SHP77 treated with DMSO at 0.1 percent for 48 hours (cell line): ENCODE results near the gene CD101.

Experiments
- DNase-seq: peaks from one replicate; lab custom pipeline; 2025; lab: John Stamatoyannopoulos, UW

Gene CD101

GRCh38 chr1:116986421-116987255, 14.9 kb upstream of the CD101 start:
- no peak for DNase-seq

GRCh38 chr1:116987256-116987555, 14.4 kb upstream of the CD101 start:
- DNase-seq: no peak

GRCh38 chr1:116988248-116988647, 13.3 kb upstream of the CD101 start:
- no peak for DNase-seq

GRCh38 chr1:116988908-116989307, 12.7 kb upstream of the CD101 start:
- DNase-seq: no peak

- DNase-seq: no peak
These were observed 11.7 kb upstream of the CD101 start for GRCh38 chr1:116989835-116990234.

GRCh38 chr1:116990612-116991151, 10.9 kb upstream of the CD101 start:
- no peak for DNase-seq

GRCh38 chr1:116991171-116991845, 10.3 kb upstream of the CD101 start:
- DNase-seq: no peak

- no peak for DNase-seq
These were observed 9.6 kb upstream of the CD101 start for GRCh38 chr1:116991918-116992317.

GRCh38 chr1:116993286-116993685, 8.3 kb upstream of the CD101 start:
- DNase-seq: no peak

GRCh38 chr1:116994411-116994810, 7.1 kb upstream of the CD101 start:
- DNase-seq: no peak

GRCh38 chr1:116997066-116997465, 4.5 kb upstream of the CD101 start:
- no peak for DNase-seq

GRCh38 chr1:116997636-116998035, 3.9 kb upstream of the CD101 start:
- DNase-seq: no peak

GRCh38 chr1:116999596-116999995, 2.0 kb upstream of the CD101 start:
- DNase-seq: no peak

- no peak for DNase-seq
These were observed 1.4 kb upstream of the CD101 start for GRCh38 chr1:117000142-117000541.

GRCh38 chr1:117003223-117003875, 1.8 kb downstream of the CD101 start:
- DNase-seq: no peak

GRCh38 chr1:117007719-117008013, 6.1 kb downstream of the CD101 start:
- no peak for DNase-seq

- DNase-seq: no peak
These were observed 7.1 kb downstream of the CD101 start for GRCh38 chr1:117008656-117009055.

- no peak for DNase-seq
These were observed 7.6 kb downstream of the CD101 start for GRCh38 chr1:117009132-117009531.

- DNase-seq: no peak
These were observed 8.9 kb downstream of the CD101 start for GRCh38 chr1:117010310-117010969.

GRCh38 chr1:117011334-117011733, 9.8 kb downstream of the CD101 start:
- DNase-seq: no peak

- no peak for DNase-seq
These were observed 11.8 kb downstream of the CD101 start for GRCh38 chr1:117013309-117013858.

- DNase-seq: no peak
These were observed 12.6 kb downstream of the CD101 start for GRCh38 chr1:117014209-117014608.
